Stomach (tissue), 9 donors: Measurements from ENCODE around the gene ELOB. TPM values are rescaled to one million over a fixed set of nuclear protein-coding genes. Genes with fewer than 3 reads are reported as not detected.

Experiments
- DNase-seq, 2 donors: peaks; one replicate each; pipeline versions ENCODE4 v3.0.0 to v3.0.0-alpha.2; 2013 to 2019
- H3K27ac ChIP-seq, 5 donors: fragments of 200-600 bp in 4 of 5; sonication (generic) in 4 of 5; one replicate each; pipeline ENCODE4 v1.5.1; 2013 to 2019; ENCODE audit warnings: mild to moderate bottlenecking in 1 of 5, moderate library complexity in 1 of 5
- H3K27me3 ChIP-seq, 3 donors: fragments of 200-600 bp; sonication (generic); one replicate each; pipeline ENCODE4 v1.5.1; 2017 to 2019; ENCODE audit warnings: mixed run types in 1 of 3
- H3K36me3 ChIP-seq, 4 donors: fragments of 200-600 bp; sonication (generic); 1 replicate in 3 of 4; 2 replicates in 1 of 4; pipeline ENCODE4 v1.5.1; 2016 to 2019
- H3K4me1 ChIP-seq, 4 donors: fragments of 200-600 bp; sonication (generic); one replicate each; pipeline ENCODE4 v1.5.1; 2016 to 2019
- H3K4me3 ChIP-seq, 4 donors: fragments of 200-600 bp; sonication (generic) in 3 of 4; one replicate each; pipeline ENCODE4 v1.5.1; 2016 to 2019; ENCODE audit warnings: mild to moderate bottlenecking in 1 of 4
- H3K9me3 ChIP-seq, 4 donors: fragments of 200-600 bp; sonication (generic); one replicate each; pipeline ENCODE4 v1.5.1; 2016 to 2019
- EP300 ChIP-seq: sonication (generic); formaldehyde crosslinking; IDR thresholded peaks from one replicate; pipeline ENCODE4 v1.6.1; 2017; ENCODE audit warnings: antibody characterized with exemption
- POLR2A ChIP-seq, 4 donors: fragments of 450-650 bp; IDR thresholded peaks; one replicate each; pipeline ENCODE4 v1.6.1; 2016; ENCODE audit warnings: antibody characterized with exemption in 4 of 4, control low read depth in 2 of 4, mild to moderate bottlenecking in 1 of 4, moderate library complexity in 1 of 4
- POLR2AphosphoS5 ChIP-seq, 3 donors: sonication (generic); formaldehyde crosslinking; IDR thresholded peaks; one replicate each; pipeline ENCODE4 v1.6.1; 2016; ENCODE audit warnings: antibody characterized with exemption in 3 of 3
- WGBS, 5 donors: extraction: QIAGEN DNeasy Blood & Tissue Kit in 3 of 5; methylation state at CpG; one replicate each; pipeline versions ENCODE4 v1.1.5 to v1.1.7; 2013 to 2018; 5-methylcytosine and 5-hydroxymethylcytosine counted together
- intact Hi-C: fragments of 100-400 bp; cut with DNase I; formaldehyde crosslinking; loops from one replicate; pipeline ENCODE4 v1.15.1; 2023; ENCODE audit warnings: low total_unique reads
- polyA plus RNA-seq, 3 donors: library from polyadenylated mRNA; stranded (reverse); fragments of 200-250 nt; gene quantifications; one replicate each; pipeline ENCODE4 v1.2.3, GENCODE V29; 2013
- total RNA-seq, 5 donors: library from RNA; depleted of rRNA; stranded (reverse); fragments of >200 nt; gene quantifications; one replicate each; pipeline versions ENCODE4 v1.1.0 to v1.2.3, GENCODE V29; 2014 to 2016
- TF ChIP-seq, protein P1 (sequence below), 7 experiments: fragments of 450-650 bp in 4 of 7; fragments of 200-600 bp in 3 of 7; sonication (generic) in 3 of 7; IDR thresholded peaks; one replicate each; pipeline ENCODE4 v1.5.1; 2016 to 2019; ENCODE audit warnings: antibody characterized with exemption in 7 of 7, control low read depth in 2 of 7, mild to moderate bottlenecking in 1 of 7
- donor health status: healthy with polysubstance abuse.
- donor health status: Bipolar disorder and iron deficiency.
- donor health status: healthy.

The ELOB gene
- total and polyA plus RNA-seq, 8 donors = 68.1 to 713 (median 231) TPM

DNA sequence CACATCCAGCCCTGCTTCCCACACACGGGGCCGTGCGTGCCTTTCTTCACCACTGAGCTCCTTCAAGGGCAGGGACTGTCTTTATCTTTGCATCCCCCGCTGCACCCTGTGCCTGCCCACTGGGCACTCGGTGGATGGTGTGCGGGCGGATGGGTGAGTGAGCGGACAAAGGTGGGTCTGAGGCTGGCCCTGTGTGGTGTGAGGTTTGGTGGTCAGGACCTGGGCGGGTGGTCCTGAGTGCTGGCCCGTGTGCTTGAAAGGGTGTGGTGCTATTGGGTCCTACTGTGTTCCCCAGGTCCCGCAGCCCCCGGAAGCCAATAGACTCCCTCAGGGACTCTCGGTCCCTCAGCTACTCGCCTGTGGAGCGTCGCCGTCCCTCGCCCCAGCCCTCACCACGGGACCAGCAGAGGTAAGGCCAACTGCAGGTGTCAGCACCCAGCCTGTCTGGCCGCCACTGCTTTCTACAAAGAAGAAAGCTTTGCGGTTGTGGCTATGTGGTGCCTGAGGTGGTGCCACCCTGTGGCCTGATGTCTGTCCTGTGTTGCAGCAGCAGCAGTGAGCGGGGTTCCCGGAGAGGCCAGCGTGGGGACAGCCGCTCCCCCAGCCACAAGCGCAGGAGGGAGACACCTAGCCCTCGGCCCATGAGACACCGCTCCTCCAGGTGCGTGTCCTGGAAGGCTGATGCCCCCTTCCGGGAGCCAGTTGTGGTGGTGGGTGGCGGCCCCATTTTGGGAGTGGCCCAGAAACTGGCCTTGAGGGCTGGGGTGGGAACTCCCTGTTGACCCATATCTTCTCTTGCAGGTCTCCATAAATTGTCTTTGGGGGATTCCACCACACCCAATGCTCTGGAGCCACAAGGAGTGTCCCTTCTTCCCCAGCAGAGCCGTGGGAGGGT, 6.8 kb downstream of the ELOB start:
- Histone ChIP-seq H3K27ac (peak overlapping the region; percentile 36 to 78 (median 62)), H3K36me3 (peaks cover 89 to 100% (median 100%) of the 10 kb centered on the region in 4 donors), H3K27me3 (no peaks in the 10 kb centered on the region), H3K9me3 (no peaks in the 10 kb centered on the region), H3K4me3 (peak overlapping the region in 1 of 4 donors; percentile 16), H3K4me1 (peaks cover 28 to 76% (median 55%) of the 10 kb centered on the region in 4 donors)
- DNase-seq = no peak
- WGBS, 5 donors = 73 to 81% (median 78%) methylated on average over 19 to 32 of the region's 32 CpGs
- TF ChIP-seq EP300 (no peak), POLR2AphosphoS5 (IDR thresholded peaks at IDR 0.05) (no peak), POLR2A (IDR thresholded peaks at IDR 0.05) (no peak)
- TF ChIP-seq, protein P1, sequence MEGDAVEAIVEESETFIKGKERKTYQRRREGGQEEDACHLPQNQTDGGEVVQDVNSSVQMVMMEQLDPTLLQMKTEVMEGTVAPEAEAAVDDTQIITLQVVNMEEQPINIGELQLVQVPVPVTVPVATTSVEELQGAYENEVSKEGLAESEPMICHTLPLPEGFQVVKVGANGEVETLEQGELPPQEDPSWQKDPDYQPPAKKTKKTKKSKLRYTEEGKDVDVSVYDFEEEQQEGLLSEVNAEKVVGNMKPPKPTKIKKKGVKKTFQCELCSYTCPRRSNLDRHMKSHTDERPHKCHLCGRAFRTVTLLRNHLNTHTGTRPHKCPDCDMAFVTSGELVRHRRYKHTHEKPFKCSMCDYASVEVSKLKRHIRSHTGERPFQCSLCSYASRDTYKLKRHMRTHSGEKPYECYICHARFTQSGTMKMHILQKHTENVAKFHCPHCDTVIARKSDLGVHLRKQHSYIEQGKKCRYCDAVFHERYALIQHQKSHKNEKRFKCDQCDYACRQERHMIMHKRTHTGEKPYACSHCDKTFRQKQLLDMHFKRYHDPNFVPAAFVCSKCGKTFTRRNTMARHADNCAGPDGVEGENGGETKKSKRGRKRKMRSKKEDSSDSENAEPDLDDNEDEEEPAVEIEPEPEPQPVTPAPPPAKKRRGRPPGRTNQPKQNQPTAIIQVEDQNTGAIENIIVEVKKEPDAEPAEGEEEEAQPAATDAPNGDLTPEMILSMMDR (IDR thresholded peaks at IDR 0.05) = no peak
- intact Hi-C loops = no loop called here

DNA sequence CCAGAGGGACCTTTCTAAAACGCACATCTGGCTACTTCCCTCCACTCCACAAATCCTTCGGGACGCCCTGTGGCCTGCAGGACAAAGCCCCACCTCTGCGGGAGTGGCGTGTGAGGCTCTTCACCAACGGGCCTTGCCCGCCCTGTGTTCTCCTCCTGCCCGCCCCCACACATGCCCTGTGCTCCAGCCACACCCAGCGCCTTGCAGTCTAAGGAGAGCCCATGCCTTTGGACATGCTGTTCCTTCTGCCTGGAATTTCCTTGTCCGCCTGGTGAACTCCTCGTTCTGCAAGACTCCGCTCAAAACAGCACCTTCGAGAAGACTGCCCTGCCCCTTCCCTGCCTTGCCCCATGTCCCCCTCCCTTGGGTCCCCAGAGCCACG, 7.4 kb downstream of the ELOB start:
- Histone ChIP-seq H3K4me1 (peaks cover 21 to 70% (median 50%) of the 10 kb centered on the region in 4 donors), H3K4me3 (peak overlapping the region in 1 of 4 donors; percentile 16), H3K27ac (peak overlapping the region; percentile 23 to 78 (median 64)), H3K36me3 (peaks cover 91 to 100% (median 100%) of the 10 kb centered on the region in 4 donors), H3K9me3 (no peaks in the 10 kb centered on the region), H3K27me3 (no peaks in the 10 kb centered on the region)
- peak; percentile 58 to 75 for DNase-seq
- intact Hi-C loops = no loop called here
- TF ChIP-seq POLR2A (IDR thresholded peaks at IDR 0.05) (no peak), POLR2AphosphoS5 (IDR thresholded peaks at IDR 0.05) (peak in 1 of 3 donors; percentile 66)
- TF ChIP-seq, protein P1 (IDR thresholded peaks at IDR 0.05) = no peak
- WGBS, 5 donors = 39 to 51% (median 45%) methylated on average over 14 of the region's 14 CpGs

DNA sequence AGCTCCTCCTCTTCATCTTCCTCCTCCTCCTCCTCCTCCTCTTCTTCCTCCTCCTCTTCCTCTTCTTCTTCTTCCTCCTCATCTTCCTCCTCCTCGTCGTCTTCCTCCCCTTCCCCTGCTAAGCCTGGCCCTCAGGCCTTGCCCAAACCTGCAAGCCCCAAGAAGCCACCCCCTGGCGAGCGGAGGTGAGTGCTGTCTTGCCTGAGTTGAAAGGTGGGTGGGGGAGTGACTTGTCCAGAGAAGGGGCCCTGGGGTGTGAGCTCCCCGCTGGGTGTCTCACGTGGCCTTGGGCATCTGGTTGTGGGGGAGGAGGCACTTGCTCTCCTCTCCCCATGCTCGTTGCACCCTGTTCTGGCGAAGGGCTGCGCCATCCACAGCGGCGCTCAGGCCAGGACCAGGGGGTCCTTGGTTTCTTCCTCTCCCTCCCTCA, 8.0 kb downstream of the ELOB start:
- TF ChIP-seq, protein P1 (IDR thresholded peaks at IDR 0.05) = no peak
- TF ChIP-seq POLR2A (IDR thresholded peaks at IDR 0.05) = no peak
- TF ChIP-seq POLR2AphosphoS5 (IDR thresholded peaks at IDR 0.05) = no peak
- no peak for TF ChIP-seq EP300
- WGBS, 5 donors = 62 to 78% (median 77%) methylated on average over 8 to 11 of the region's 11 CpGs
- Histone ChIP-seq H3K36me3 (peaks cover 92 to 100% (median 100%) of the 10 kb centered on the region in 4 donors), H3K9me3 (no peaks in the 10 kb centered on the region), H3K27ac (peak overlapping the region; percentile 20 to 78 (median 64)), H3K27me3 (no peaks in the 10 kb centered on the region), H3K4me1 (peaks cover 20 to 64% (median 44%) of the 10 kb centered on the region in 4 donors), H3K4me3 (no peak overlapping the region)
- DNase-seq = no peak
- intact Hi-C loops = no loop called here

- Histone ChIP-seq H3K36me3 (peaks cover 97 to 100% (median 100%) of the 10 kb centered on the region in 4 donors), H3K9me3 (no peaks in the 10 kb centered on the region), H3K27me3 (no peaks in the 10 kb centered on the region), H3K27ac (peak overlapping the region in 4 of 5 donors; percentile 60 to 78 (median 66)), H3K4me3 (no peak overlapping the region), H3K4me1 (peaks cover 20 to 58% (median 42%) of the 10 kb centered on the region in 4 donors)
- 73 to 80% (median 75%) methylated on average over 15 to 17 of the region's 17 CpGs for WGBS, 5 donors
- no peak for DNase-seq
- TF ChIP-seq POLR2A (IDR thresholded peaks at IDR 0.05) = no peak
- TF ChIP-seq, protein P1 (IDR thresholded peaks at IDR 0.05) = no peak
- no peak for TF ChIP-seq EP300
- TF ChIP-seq POLR2AphosphoS5 (IDR thresholded peaks at IDR 0.05) = no peak
- intact Hi-C loops = no loop called here
These were observed 8.5 kb downstream of the ELOB start for GRCh38 chr16:2768403-2769089.
